ENCODE results near the gene RAB22A. TPM values are rescaled to one million over a fixed set of nuclear protein-coding genes. Genes with fewer than 3 reads are reported as not detected.
"Not testable (repeated sequence)": the region's sequence is repeated elsewhere in the genome, so short reads cannot be mapped to it uniquely, and the experiment has no call there.

The RAB22A gene
- total and polyA plus RNA-seq, 5 experiments from 2014 or later: 11.0 to 23.3 (median 13.7) TPM

DNA sequence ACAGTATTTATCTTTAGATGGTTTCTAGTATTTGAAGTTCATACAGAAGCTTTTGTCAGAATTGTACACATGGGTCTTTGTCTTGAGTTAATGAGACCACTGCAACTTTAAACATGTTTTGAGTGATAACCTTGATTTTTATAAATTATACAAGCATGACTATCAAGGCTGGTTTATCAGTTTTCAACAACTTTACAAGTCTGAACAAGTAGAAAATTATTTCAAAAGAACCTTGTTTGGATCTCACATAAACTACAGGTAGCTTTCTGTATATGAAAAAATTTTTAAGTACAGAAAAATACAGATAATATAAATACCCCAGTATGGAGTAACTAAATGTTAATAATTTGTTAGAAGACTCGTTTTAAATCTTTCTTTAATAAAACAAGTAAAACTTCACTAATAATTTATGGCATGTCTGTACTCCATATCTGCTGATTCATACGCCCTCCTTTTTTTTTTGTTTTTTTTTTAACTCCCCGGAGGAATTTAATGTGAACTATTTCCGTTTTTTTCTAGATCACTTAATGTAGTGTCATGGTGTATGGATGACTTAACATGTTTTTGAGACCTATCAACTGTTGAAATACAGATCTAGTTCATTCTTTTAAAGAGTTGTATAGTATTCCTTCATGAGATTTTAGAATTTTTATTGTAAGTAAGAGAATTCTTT is 97.8 kb downstream of the RAB22A start:
- no peaks in the 10 kb centered on the region for H3K27me3 Mint-ChIP-seq
- DNase-seq (no peak), ATAC-seq (no peak)
- peaks cover 16 to 51% (median 28%) of the 10 kb centered on the region in 4 donors for H3K4me1 Mint-ChIP-seq
- peaks cover 0 to 4% (median 0%) of the 10 kb centered on the region in 3 donors for H3K36me3 Mint-ChIP-seq
- H3K9me3 Mint-ChIP-seq: no peaks in the 10 kb centered on the region
- H3K27ac Mint-ChIP-seq: peak overlapping the region in 9 of 10 donors; percentile 44 to 93 (median 79)
- POLR2A ChIA-PET: interaction anchor here (1.2 kb wide), 1 partner anchor 18 kb away, joined by 6 read pairs; the partner anchor contains the start of gene VAPB
- H3K4me3 Mint-ChIP-seq: peak overlapping the region in 5 of 10 donors; percentile 7 to 75 (median 64)

GRCh38 chr20:58407966-58408557 is 98.5 kb downstream of the RAB22A start:
- H3K4me3 Mint-ChIP-seq: peak overlapping the region; percentile 25 to 76 (median 68)
- no peaks in the 10 kb centered on the region for H3K27me3 Mint-ChIP-seq
- ATAC-seq: peak; percentile 71 to 76
- POLR2A ChIA-PET: interaction anchor here (1.2 kb wide), 1 partner anchor 19 kb away, joined by 6 read pairs; the partner anchor contains the start of gene VAPB
- H3K4me1 Mint-ChIP-seq: peaks cover 16 to 53% (median 28%) of the 10 kb centered on the region in 4 donors
- peak in 5 of 10 donors; percentile 9 to 44 (median 21) for DNase-seq
- H3K9me3 Mint-ChIP-seq: no peaks in the 10 kb centered on the region
- peaks cover 0 to 4% (median 0%) of the 10 kb centered on the region in 3 donors for H3K36me3 Mint-ChIP-seq
- peak overlapping the region in 9 of 10 donors; percentile 44 to 93 (median 82) for H3K27ac Mint-ChIP-seq

DNA sequence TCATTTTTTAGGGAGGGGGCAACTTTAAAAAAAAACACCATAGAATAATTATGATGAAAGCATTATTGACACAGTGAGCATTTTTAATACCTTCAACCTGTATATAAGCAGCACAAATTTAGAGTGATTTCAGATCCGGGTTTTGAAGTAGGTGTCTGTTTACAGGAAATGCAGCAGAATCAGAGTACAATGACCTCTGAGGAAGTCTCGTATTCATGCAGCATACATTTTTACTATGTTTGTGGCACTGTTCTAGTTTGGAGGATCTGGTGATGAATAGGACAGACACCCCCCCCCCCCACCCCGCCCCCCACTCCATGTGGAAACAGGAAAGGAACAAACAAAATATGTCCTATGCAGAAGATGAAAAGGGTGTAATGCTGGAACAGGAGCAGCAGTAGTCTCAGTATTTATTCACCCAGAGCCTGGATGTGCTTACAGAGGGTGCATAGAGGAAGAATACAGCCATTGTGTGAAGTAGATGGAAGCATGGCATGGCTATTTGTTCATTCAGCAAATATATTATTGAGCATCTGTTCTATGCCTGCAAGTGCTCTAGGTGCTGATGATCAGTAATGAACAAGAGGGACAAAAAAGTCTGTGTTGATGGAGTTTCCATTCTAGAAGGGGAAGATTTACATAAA is 99.2 kb downstream of the RAB22A start:
- Mint-ChIP-seq H3K9me3 (no peaks in the 10 kb centered on the region), H3K4me1 (peaks cover 16 to 53% (median 28%) of the 10 kb centered on the region in 4 donors), H3K4me3 (peak overlapping the region; percentile 25 to 76 (median 68)), H3K27ac (peak overlapping the region in 9 of 10 donors; percentile 44 to 93 (median 82)), H3K36me3 (peaks cover 0 to 4% (median 0%) of the 10 kb centered on the region in 3 donors), H3K27me3 (no peaks in the 10 kb centered on the region)
- ATAC-seq (peak; percentile 71 to 83), DNase-seq (peak in 4 of 10 donors; percentile 6 to 45 (median 22))
- POLR2A ChIA-PET: interaction anchor here (1.2 kb wide), 1 partner anchor 20 kb away, joined by 6 read pairs; the partner anchor contains the start of gene VAPB

DNA sequence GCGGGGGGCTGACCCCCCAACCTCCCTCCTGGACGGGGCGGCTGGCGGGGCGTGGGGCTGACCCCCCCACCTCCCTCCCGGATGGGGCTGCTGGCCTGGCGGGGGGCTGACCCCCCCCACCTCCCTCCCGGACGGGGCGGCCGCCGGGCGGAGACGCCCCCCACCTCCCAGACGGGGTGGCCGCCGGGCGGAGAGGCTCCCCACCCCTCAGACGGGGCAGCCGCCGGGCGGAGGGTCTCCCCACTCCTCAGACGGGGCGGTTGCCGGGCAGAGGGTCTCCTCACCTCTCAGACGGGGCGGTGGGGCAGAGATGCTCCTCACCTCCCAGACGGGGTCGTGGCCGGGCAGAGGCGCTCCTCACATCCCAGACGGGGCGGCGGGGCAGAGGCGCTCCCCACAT is 104.7 kb downstream of the RAB22A start:
- DNase-seq, H3K4me3 Mint-ChIP-seq, H3K27me3 Mint-ChIP-seq, H3K27ac Mint-ChIP-seq, ATAC-seq, H3K9me3 Mint-ChIP-seq, POLR2A ChIA-PET: not testable (repeated sequence)
- H3K4me1 Mint-ChIP-seq: peaks cover 16 to 51% (median 43%) of the 10 kb centered on the region in 4 donors
- peaks cover 4 to 29% (median 7%) of the 10 kb centered on the region in 3 donors for H3K36me3 Mint-ChIP-seq

- H3K4me3 Mint-ChIP-seq: peak overlapping the region in 2 of 10 donors; percentile 6 to 28
- H3K27me3 Mint-ChIP-seq, ATAC-seq, POLR2A ChIA-PET, H3K9me3 Mint-ChIP-seq, DNase-seq: not testable (repeated sequence)
- peaks cover 17 to 50% (median 39%) of the 10 kb centered on the region in 4 donors for H3K4me1 Mint-ChIP-seq
- peak overlapping the region in 4 of 10 donors; percentile 38 to 57 (median 50) for H3K27ac Mint-ChIP-seq
- H3K36me3 Mint-ChIP-seq: peaks cover 4 to 35% (median 13%) of the 10 kb centered on the region in 3 donors
Observed at GRCh38 chr20:58414786-58415185, 105.3 kb downstream of the RAB22A start.

DNA sequence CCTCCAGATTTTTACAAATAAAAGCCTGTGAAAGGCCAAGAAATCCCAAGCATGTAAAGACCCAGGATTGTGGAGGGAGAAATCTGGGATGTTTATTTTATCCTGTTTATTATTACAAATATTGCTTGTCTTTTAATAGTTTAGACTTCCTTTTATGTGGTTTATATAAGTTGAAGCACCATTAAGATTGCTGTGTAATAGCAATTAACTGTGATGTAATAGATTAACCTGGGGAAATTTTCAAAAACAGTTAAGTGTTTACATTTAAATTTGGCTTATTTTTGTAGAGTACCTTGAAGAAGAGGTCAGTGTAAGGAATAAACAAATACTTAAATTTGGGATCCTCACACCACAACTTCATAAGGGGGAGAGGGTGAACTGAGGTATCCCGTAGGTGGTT is 106.5 kb downstream of the RAB22A start:
- Mint-ChIP-seq H3K36me3 (peaks cover 4 to 42% (median 17%) of the 10 kb centered on the region in 3 donors), H3K27me3 (no peaks in the 10 kb centered on the region), H3K4me3 (peak overlapping the region in 3 of 10 donors; percentile 27 to 62 (median 43)), H3K9me3 (peaks cover 0 to 3% (median 0%) of the 10 kb centered on the region in 9 donors), H3K27ac (peak overlapping the region in 8 of 10 donors; percentile 25 to 84 (median 58)), H3K4me1 (peaks cover 17 to 41% (median 27%) of the 10 kb centered on the region in 4 donors)
- ATAC-seq: no peak
- no peak for DNase-seq
- POLR2A ChIA-PET: interaction anchor here (0.5 kb wide), 1 partner anchor 50 kb away, joined by 4 read pairs; no protein-coding TSS in a partner anchor

- DNase-seq (peak in 1 of 10 donors; percentile 21), ATAC-seq (peak in 1 of 2 donors; percentile 22)
- H3K9me3 Mint-ChIP-seq: peaks cover 0 to 3% (median 0%) of the 10 kb centered on the region in 9 donors
- no peaks in the 10 kb centered on the region for H3K27me3 Mint-ChIP-seq
- peaks cover 17 to 35% (median 27%) of the 10 kb centered on the region in 4 donors for H3K4me1 Mint-ChIP-seq
- peak overlapping the region; percentile 25 to 84 (median 66) for H3K27ac Mint-ChIP-seq
- POLR2A ChIA-PET: no interaction called here
- H3K4me3 Mint-ChIP-seq: peak overlapping the region in 5 of 10 donors; percentile 39 to 62 (median 44)
- H3K36me3 Mint-ChIP-seq: peaks cover 4 to 49% (median 17%) of the 10 kb centered on the region in 3 donors
Observed at GRCh38 chr20:58416835-58417234, 107.3 kb downstream of the RAB22A start.

Other genes with a start within 250 kb of the RAB22A start
- not detected for gene ANKRD60, start 81.1 kb upstream of the RAB22A start, total RNA-seq
- gene ANKRD60, start 81.1 kb upstream of the RAB22A start, polyA plus RNA-seq: not detected
- gene VAPB, start 79.5 kb downstream of the RAB22A start, total RNA-seq: 10 to 100 TPM; 34.0 to 34.3 TPM
- 10 to 100 TPM; 24.7 to 34.1 (median 28.4) TPM for gene VAPB, start 79.5 kb downstream of the RAB22A start, polyA plus RNA-seq
- gene APCDD1L, start 205.7 kb downstream of the RAB22A start, total RNA-seq: not detected
- under 1 TPM in 1 of 3 donors, not detected in 2; 0.48 TPM for gene APCDD1L, start 205.7 kb downstream of the RAB22A start, polyA plus RNA-seq

Measured in naive thymus-derived CD8-positive, alpha-beta T cell (primary cell).